Ishikawa (cell line): ENCODE results near the gene SATB2.

Source experiments
- CEBPB ChIP-seq: IDR thresholded peaks from 2 replicates; pipeline ENCODE4 v1.6.1; 2012
- MAX ChIP-seq: IDR thresholded peaks from 2 replicates; pipeline ENCODE4 v1.6.1; 2012
- NFIC ChIP-seq: IDR thresholded peaks from 2 replicates; pipeline ENCODE4 v1.6.1; 2012
- REST ChIP-seq: IDR thresholded peaks from 2 replicates; pipeline ENCODE4 v1.6.1; 2012; ENCODE audit warnings: low read depth, mild to moderate bottlenecking
- TAF1 ChIP-seq: IDR thresholded peaks from 2 replicates; pipeline ENCODE4 v1.6.1; 2012; ENCODE audit warnings: low read depth, mild to moderate bottlenecking
- YY1 ChIP-seq: IDR thresholded peaks from 2 replicates; pipeline ENCODE4 v1.6.1; 2012; ENCODE audit warnings: low read depth

GRCh38 chr2:199460101-199460671 lies 2.4 kb upstream of the SATB2 start:
- TF ChIP-seq CEBPB = no peak
- TF ChIP-seq YY1 = no peak
- TF ChIP-seq NFIC = no peak
- TF ChIP-seq REST = no peak
- no peak for TF ChIP-seq MAX
- TF ChIP-seq TAF1 = no peak
